Measurements from ENCODE around the gene GPRASP2. TPM values are rescaled to one million over a fixed set of nuclear protein-coding genes. Genes with fewer than 3 reads are reported as not detected.
"Not testable (repeated sequence)": the region's sequence is repeated elsewhere in the genome, so short reads cannot be mapped to it uniquely, and the experiment has no call there.

GPRASP2 gene
- 10 to 100 TPM in 7 of 8 experiments, 1 to 10 TPM in 1; 9.5 to 68.0 (median 52.6) TPM for total RNA-seq

DNA sequence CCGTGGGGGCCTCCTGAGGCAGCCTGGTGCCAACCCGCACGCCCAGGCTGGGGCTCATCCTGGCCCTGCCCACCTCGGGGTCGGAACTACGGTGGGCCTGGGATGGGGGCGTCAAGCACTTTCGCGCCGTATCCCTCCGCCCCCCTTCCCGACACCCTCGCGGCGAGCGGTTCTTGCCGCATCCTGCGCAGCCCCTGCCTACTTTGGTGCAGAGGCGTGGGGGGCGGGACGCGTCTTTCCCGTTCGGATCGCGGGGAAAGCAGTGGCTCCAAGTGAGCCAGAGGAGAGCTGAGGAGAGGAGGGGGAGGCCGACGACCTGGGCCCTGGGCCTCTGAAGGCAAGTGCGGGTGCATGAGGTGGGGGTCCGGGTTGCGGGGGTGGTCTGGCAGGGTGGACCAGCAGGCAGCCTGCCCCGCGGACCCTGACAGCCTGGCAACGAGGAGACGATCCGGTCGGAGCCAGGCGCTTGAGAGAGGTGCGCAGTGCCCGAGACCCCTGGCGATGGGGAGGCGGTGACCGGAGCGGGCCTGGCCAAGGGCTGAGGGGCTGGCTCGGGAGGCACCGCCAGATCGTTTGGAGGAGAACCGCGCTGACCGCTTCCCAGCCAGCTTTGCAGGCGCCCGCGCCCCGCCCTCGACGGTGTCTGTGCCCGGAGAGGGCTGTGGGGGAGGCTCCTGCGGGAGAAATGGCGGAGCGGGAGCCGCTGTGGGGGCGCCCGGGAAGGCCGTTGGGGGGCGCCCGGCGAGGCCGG is at the start of gene GPRASP2:
TSS of gene GPRASP2 (plus strand) at position 233 of the 751 bp plus-strand sequence. CDS start 2,422 bp downstream, outside the sequence.
- WGBS, 10 experiments = no CpG with 5 or more reads among the region's 68 CpGs
- peaks cover 4 to 6% of the 10 kb centered on the region in 2 donors for H3K4me1 ChIP-seq (replicated peaks in 1 of 2)
- peak within 1 kb of the TSS; percentile 57 to 92 (median 77) for H3K4me3 ChIP-seq
- in situ Hi-C loops (cut with MboI; ENCODE audit: low pct_unique_long_range_greater_than_20kb in 2 of 9, low sequenced_read_pairs in 9 of 9, unreplicated experiment in 9 of 9) = no loop called here
- H3K27ac ChIP-seq = peak within 1 kb of the TSS; percentile 82 to 90
- peak; percentile 74 to 86 (median 80) for ATAC-seq (replicated peaks in 6 of 8)

GRCh38 chrX:102663820-102664219 is 48.4 kb upstream of the GPRASP2 start:
- H3K27ac ChIP-seq; H3K4me3 ChIP-seq; in situ Hi-C loops (cut with MboI; ENCODE audit: low pct_unique_long_range_greater_than_20kb in 2 of 9, low sequenced_read_pairs in 9 of 9, unreplicated experiment in 9 of 9); ATAC-seq (replicated peaks in 6 of 8); H3K4me1 ChIP-seq (replicated peaks in 1 of 2): not testable (repeated sequence)
- 80 to 100% (median 94%) methylated on average over 1 to 3 of the region's 4 CpGs; no CpG with 5 or more reads in 6 of the 10 experiments for WGBS, 10 experiments

- H3K4me1 ChIP-seq (replicated peaks in 1 of 2); H3K27ac ChIP-seq; H3K4me3 ChIP-seq; in situ Hi-C loops (cut with MboI; ENCODE audit: low pct_unique_long_range_greater_than_20kb in 2 of 9, low sequenced_read_pairs in 9 of 9, unreplicated experiment in 9 of 9); ATAC-seq (replicated peaks in 6 of 8): not testable (repeated sequence)
- WGBS, 10 experiments = 14 to 40% (median 17%) methylated on average over 1 of the region's 1 CpG; no CpG with 5 or more reads in 7 of the 10 experiments
Observed at GRCh38 chrX:102667034-102667433, 45.2 kb upstream of the GPRASP2 start.

- no peak overlapping the region for H3K4me3 ChIP-seq
- ATAC-seq (replicated peaks in 6 of 8) = no peak
- no peak overlapping the region for H3K27ac ChIP-seq
- no peaks in the 10 kb centered on the region for H3K4me1 ChIP-seq (replicated peaks in 1 of 2)
- in situ Hi-C loops (cut with MboI; ENCODE audit: low pct_unique_long_range_greater_than_20kb in 2 of 9, low sequenced_read_pairs in 9 of 9, unreplicated experiment in 9 of 9) = no loop called here
- WGBS, 10 experiments = 50 to 67% methylated on average over 1 to 2 of the region's 4 CpGs; no CpG with 5 or more reads in 8 of the 10 experiments
Observed at GRCh38 chrX:102669526-102669925, 42.7 kb upstream of the GPRASP2 start.

- no peak overlapping the region for H3K4me3 ChIP-seq
- ATAC-seq (replicated peaks in 6 of 8) = no peak
- no peaks in the 10 kb centered on the region for H3K4me1 ChIP-seq (replicated peaks in 1 of 2)
- in situ Hi-C loops (cut with MboI; ENCODE audit: low pct_unique_long_range_greater_than_20kb in 2 of 9, low sequenced_read_pairs in 9 of 9, unreplicated experiment in 9 of 9) = no loop called here
- no peak overlapping the region for H3K27ac ChIP-seq
- WGBS, 10 experiments = 10 to 100% (median 35%) methylated on average over 1 to 3 of the region's 3 CpGs; no CpG with 5 or more reads in 4 of the 10 experiments
Observed at GRCh38 chrX:102672856-102673255, 39.4 kb upstream of the GPRASP2 start.

DNA sequence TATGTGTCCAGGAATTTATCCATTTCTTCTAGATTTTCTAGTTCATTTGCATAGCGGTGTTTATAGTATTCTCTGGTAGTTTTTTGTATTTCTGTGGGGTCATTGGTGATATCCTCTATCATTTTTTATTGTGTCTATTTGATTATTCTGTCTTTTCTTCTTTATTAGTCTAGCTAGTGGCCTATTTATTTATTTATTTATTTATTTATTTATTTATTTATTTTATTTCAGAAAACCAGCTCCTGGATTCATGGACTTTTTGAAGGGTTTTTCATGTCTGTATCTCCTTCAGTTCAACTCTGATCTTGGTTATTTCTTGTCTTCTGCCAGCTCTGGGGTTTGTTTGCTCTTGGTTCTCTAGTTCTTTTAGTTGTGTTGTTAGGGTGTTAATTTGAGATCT is 34.8 kb upstream of the GPRASP2 start:
- in situ Hi-C loops (cut with MboI; ENCODE audit: low pct_unique_long_range_greater_than_20kb in 2 of 9, low sequenced_read_pairs in 9 of 9, unreplicated experiment in 9 of 9); ATAC-seq (replicated peaks in 6 of 8); H3K27ac ChIP-seq; H3K4me3 ChIP-seq; H3K4me1 ChIP-seq (replicated peaks in 1 of 2): not testable (repeated sequence)
- 41 to 100% (median 83%) methylated on average over 1 of the region's 1 CpG; no CpG with 5 or more reads in 5 of the 10 experiments for WGBS, 10 experiments

DNA sequence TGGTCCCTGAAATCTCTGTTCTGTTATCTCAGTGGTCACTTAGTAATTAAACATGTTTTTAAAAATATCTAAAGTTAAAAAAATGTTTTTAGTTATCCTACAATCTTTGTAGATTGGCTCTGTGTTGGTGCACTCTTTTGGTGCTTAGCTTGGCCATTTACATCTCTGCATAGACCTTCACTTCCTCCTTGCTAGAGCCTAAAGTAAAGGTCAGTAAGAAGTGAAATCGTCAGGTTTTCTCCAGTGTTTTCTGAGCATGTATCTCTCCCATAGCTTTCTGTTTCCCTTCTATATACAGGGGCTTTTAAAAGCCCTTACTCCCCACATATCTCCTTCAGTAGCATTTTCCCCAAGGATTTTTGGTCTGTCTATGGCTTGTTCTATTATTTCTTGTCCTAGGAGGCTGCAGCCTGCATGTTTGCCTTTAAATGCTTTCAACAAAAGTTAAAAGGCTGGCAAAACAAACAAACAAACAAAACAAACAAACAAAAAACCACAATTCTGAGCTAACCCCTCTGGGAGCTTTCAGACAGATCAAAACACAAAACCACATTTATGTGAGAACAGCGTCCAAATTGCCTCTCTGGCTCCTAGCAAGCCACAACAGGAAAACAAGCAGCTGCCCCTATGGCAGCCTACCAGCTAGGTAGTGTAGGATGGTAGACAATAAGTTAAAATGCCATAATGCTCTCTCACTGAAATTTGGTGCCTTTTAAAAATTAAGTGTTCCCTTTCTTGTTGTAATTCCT is 27.3 kb upstream of the GPRASP2 start:
- Histone ChIP-seq H3K4me1 (replicated peaks in 1 of 2) (no peaks in the 10 kb centered on the region), H3K4me3 (no peak overlapping the region), H3K27ac (no peak overlapping the region)
- WGBS, 10 experiments = 0 to 51% (median 33%) methylated on average over 1 to 2 of the region's 2 CpGs; no CpG with 5 or more reads in 6 of the 10 experiments
- in situ Hi-C loops (cut with MboI; ENCODE audit: low pct_unique_long_range_greater_than_20kb in 2 of 9, low sequenced_read_pairs in 9 of 9, unreplicated experiment in 9 of 9) = no loop called here
- no peak for ATAC-seq (replicated peaks in 6 of 8)

DNA sequence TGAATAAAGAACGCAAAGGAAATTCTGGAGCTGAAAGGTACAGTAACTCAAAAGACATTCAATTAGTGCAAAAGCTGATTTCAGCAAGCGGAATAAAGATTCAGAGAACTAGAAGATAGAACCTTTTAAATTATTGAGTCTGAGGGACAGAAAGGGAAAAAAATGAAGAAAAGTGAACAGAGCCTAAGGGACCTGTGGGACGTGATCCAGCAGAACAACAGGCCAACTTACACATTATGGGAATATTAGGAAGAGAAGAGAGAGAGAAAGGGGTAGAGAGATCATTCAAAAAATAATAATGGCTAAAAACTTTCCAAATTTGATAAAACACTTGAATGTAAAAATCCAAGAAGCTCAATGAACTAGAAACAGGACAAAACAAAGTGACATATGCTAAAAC is 17.5 kb upstream of the GPRASP2 start:
- H3K4me3 ChIP-seq = no peak overlapping the region
- in situ Hi-C loops (cut with MboI; ENCODE audit: low pct_unique_long_range_greater_than_20kb in 2 of 9, low sequenced_read_pairs in 9 of 9, unreplicated experiment in 9 of 9) = no loop called here
- ATAC-seq (replicated peaks in 6 of 8) = no peak
- H3K4me1 ChIP-seq (replicated peaks in 1 of 2) = no peaks in the 10 kb centered on the region
- WGBS, 10 experiments = 58 to 100% (median 91%) methylated on average over 2 to 3 of the region's 3 CpGs; no CpG with 5 or more reads in 2 of the 10 experiments
- H3K27ac ChIP-seq = no peak overlapping the region

DNA sequence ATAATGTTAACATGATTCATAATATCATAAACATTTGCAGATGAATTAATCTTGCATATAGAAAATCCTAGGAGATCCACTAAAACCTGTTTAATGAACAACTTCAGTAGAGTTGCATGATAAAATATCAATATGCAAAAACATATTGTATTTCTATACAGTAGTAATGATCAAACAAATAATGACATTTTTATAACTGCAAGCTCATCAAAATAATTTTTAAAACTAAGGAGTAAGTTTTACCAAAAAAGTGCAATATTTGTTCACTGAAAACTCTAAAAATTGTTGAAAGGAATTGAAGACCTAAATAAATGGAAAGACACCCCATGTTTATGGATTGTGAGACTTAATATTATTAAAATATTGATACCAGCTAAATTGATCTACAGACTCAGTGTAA is 15.9 kb upstream of the GPRASP2 start:
- Histone ChIP-seq H3K4me3 (no peak overlapping the region), H3K27ac (no peak overlapping the region), H3K4me1 (replicated peaks in 1 of 2) (no peaks in the 10 kb centered on the region)
- no peak for ATAC-seq (replicated peaks in 6 of 8)
- in situ Hi-C loops (cut with MboI; ENCODE audit: low pct_unique_long_range_greater_than_20kb in 2 of 9, low sequenced_read_pairs in 9 of 9, unreplicated experiment in 9 of 9) = no loop called here

GRCh38 chrX:102697494-102697893 is 14.8 kb upstream of the GPRASP2 start:
- in situ Hi-C loops (cut with MboI; ENCODE audit: low pct_unique_long_range_greater_than_20kb in 2 of 9, low sequenced_read_pairs in 9 of 9, unreplicated experiment in 9 of 9) = no loop called here
- no peaks in the 10 kb centered on the region for H3K4me1 ChIP-seq (replicated peaks in 1 of 2)
- ATAC-seq (replicated peaks in 6 of 8) = peak in 1 of 8 experiments; percentile 44
- no peak overlapping the region for H3K27ac ChIP-seq
- H3K4me3 ChIP-seq = no peak overlapping the region

DNA sequence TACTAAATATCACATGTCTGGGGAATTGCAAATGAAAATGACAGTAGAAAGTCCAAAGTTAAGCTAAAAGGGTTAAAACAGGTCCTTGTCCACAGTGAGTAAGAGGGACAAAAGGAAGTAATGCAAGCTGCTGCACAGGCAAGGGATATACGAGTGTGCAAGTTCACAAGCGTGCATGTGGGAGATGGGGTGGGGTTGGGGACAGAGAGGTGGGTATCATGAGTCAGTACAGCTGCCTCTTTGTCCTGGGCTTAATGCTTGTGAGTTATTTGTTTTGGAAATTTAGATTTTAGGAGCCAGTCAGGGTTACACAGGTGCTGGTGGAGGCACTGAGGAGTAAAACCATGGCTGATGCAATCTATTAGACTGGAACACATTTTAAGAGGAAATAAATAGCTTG is 3.3 kb upstream of the GPRASP2 start:
- in situ Hi-C loops (cut with MboI; ENCODE audit: low pct_unique_long_range_greater_than_20kb in 2 of 9, low sequenced_read_pairs in 9 of 9, unreplicated experiment in 9 of 9) = no loop called here
- ATAC-seq (replicated peaks in 6 of 8) = no peak
- H3K27ac ChIP-seq = no peak overlapping the region
- WGBS, 10 experiments = 0 to 23% methylated on average over 1 to 2 of the region's 2 CpGs; no CpG with 5 or more reads in 8 of the 10 experiments
- H3K4me3 ChIP-seq = no peak overlapping the region
- peaks cover 4% of the 10 kb centered on the region in 2 donors for H3K4me1 ChIP-seq (replicated peaks in 1 of 2)

DNA sequence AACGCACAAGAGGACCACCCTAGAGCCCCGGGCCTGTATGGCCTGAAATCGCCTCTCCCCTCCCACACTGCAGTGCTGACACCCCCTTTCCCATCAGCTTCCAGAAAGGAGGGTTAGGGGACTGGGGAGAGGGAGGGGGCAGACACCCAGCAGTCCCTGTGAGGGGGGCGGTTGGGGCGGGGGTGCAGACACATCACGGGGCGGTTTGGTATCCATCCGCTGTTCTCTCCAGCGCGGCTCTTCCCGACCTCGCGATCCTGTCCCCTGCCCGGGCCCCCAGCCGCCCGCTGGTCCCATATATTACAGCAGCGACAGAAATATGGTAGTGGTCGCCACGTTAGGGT is 404 bp upstream of the GPRASP2 start:
- no peak for ATAC-seq (replicated peaks in 6 of 8)
- 50% methylated on average over 1 of the region's 19 CpGs; no CpG with 5 or more reads in 9 of the 10 experiments for WGBS, 10 experiments
- in situ Hi-C loops (cut with MboI; ENCODE audit: low pct_unique_long_range_greater_than_20kb in 2 of 9, low sequenced_read_pairs in 9 of 9, unreplicated experiment in 9 of 9) = no loop called here
- Histone ChIP-seq H3K27ac (peak overlapping the region; percentile 82 to 90), H3K4me1 (replicated peaks in 1 of 2) (peaks cover 4 to 6% of the 10 kb centered on the region in 2 donors), H3K4me3 (peak overlapping the region; percentile 57 to 92 (median 77))

DNA sequence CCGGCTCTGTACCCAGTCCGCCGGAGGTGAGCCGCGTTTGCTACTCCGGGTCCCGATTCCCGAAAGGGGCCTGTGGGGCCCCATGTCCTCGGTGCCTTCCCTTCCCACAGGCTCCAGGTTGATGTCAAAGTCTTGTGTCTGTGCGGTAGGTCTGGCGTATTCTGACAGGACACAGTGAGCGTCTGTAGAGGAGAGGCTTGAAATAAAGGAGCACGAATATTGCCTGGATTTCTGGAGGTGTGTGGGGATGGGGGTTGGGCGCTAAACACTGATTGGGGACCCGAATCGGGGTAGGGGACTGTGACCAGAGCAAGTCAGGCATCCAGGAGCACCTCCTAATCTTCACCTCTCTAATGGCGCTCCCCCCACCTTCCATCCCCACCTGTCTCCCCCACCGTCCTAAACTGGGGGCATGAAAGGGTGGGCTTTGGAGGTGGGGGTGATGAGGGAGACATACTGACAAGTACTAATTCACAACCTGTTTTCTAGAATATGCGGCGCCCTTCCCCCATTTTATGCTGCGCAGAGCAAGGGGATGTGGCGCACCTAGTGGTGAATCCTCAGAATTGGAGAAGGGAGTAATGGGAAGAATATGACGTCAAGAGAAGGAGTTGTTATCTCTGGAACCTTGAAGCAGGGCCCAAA is 855 bp downstream of the GPRASP2 start:
- peak; percentile 65 to 73 (median 68) for ATAC-seq (replicated peaks in 6 of 8)
- Histone ChIP-seq H3K4me3 (peak overlapping the region; percentile 57 to 92 (median 77)), H3K27ac (peak overlapping the region; percentile 82 to 90), H3K4me1 (replicated peaks in 1 of 2) (peaks cover 4 to 6% of the 10 kb centered on the region in 2 donors)
- in situ Hi-C loops (cut with MboI; ENCODE audit: low pct_unique_long_range_greater_than_20kb in 2 of 9, low sequenced_read_pairs in 9 of 9, unreplicated experiment in 9 of 9) = no loop called here
- whole genome bisulfite sequencing, 10 experiments = 40% methylated on average over 6 of the region's 23 CpGs; no CpG with 5 or more reads in 9 of the 10 experiments
